A549 treated with Hydrocortisone at 1 μM for 4 hours (cell line): ENCODE results near the gene RGPD5. TPM values are rescaled to one million over a fixed set of nuclear protein-coding genes. Genes with fewer than 3 reads are reported as not detected.

Experiments used
- total RNA-seq: library from RNA; stranded (reverse); fragments of 200-300 nt; extraction: Qiagen RNA extraction; gene quantifications from 5 replicates; pipeline ENCODE4 v1.2.3, GENCODE V29; 2022

Gene RGPD5
- total RNA-seq, result 3.0 to 8.2 TPM (median 6.4 TPM) in 5 replicates

GRCh38 chr2:109794074-109794737 lies at the start of gene RGPD5:
Gene RGPD5, plus strand, starts transcription at chr2:109794305. Its CDS starts 161 bp downstream, at chr2:109794466.

GRCh38 chr2:109898462-109899336 lies 104.6 kb downstream of the RGPD5 start, which contains the start of gene LIMS3:
Gene LIMS3, plus strand, starts transcription at chr2:109898688. Its CDS starts 41 bp downstream, at chr2:109898729.

Other genes starting within 250 kb of the RGPD5 start
- gene SEPTIN10, start 180.3 kb upstream of the RGPD5 start, total RNA-seq, result 30.3 to 58.1 TPM (median 40.2 TPM) in 5 replicates
- gene SOWAHC, start 179.9 kb upstream of the RGPD5 start, total RNA-seq, result 7.3 to 10.0 TPM (median 8.9 TPM) in 5 replicates
- not detected in 5 replicates for gene LIMS3, start 104.4 kb downstream of the RGPD5 start, total RNA-seq